CD4-positive, alpha-beta T cell treated with Interleukin-2 at 100 ng/mL for 4 hours (primary cell): ENCODE results near the gene PPT1.

Experiments
- DNase-seq: peaks from one replicate; pipeline ENCODE4 v3.0.0-alpha.2; 2020; ENCODE audit warnings: low spot score

The PPT1 gene

GRCh38 chr1:40027647-40028046 lies 69.4 kb downstream of the PPT1 start:
- no peak for DNase-seq

GRCh38 chr1:40024671-40025070 lies 72.4 kb downstream of the PPT1 start:
- DNase-seq, result no peak

GRCh38 chr1:40023379-40023944 lies 73.6 kb downstream of the PPT1 start:
- no peak for DNase-seq
